T47D (cell line): Measurements from ENCODE around the gene IMP3.

Source experiments
- DNase-seq, 2 experiments: peaks; one replicate each; pipeline versions ENCODE4 v3.0.0 to v3.0.0-alpha.2; 2011 to 2012; ENCODE audit warnings: low read depth in 1 of 2, low spot score in 1 of 2
- JUND ChIP-seq: IDR thresholded peaks from 2 replicates; pipeline ENCODE4 v1.6.1; 2012; ENCODE audit warnings: low read depth
- in situ Hi-C: cut with HindIII; loops from 2 replicates; pipeline ENCODE4 v1.10.0; 2016; ENCODE audit warnings: low sequenced_read_pairs, low pct_unique_long_range_greater_than_20kb

IMP3 gene

GRCh38 chr15:75651810-75652543 lies 12.0 kb upstream of the IMP3 start:
- in situ Hi-C loops = no loop called here
- peak; percentile 48 to 66 for DNase-seq
- no peak for TF ChIP-seq JUND

GRCh38 chr15:75650908-75651809 lies 11.1 kb upstream of the IMP3 start:
- in situ Hi-C loops = no loop called here
- DNase-seq = no peak
- TF ChIP-seq JUND = no peak

GRCh38 chr15:75649848-75650247 lies 9.8 kb upstream of the IMP3 start:
- in situ Hi-C loops = no loop called here
- no peak for TF ChIP-seq JUND
- DNase-seq = no peak

GRCh38 chr15:75649045-75649761 lies 9.2 kb upstream of the IMP3 start:
- TF ChIP-seq JUND = no peak
- no peak for DNase-seq
- in situ Hi-C loops = no loop called here

- in situ Hi-C loops = no loop called here
- TF ChIP-seq JUND = no peak
- DNase-seq = peak; percentile 35 to 49
Observed at GRCh38 chr15:75648156-75649000, 8.4 kb upstream of the IMP3 start.

GRCh38 chr15:75647370-75648155 lies 7.5 kb upstream of the IMP3 start, which contains the start of gene SNX33:
Gene SNX33, plus strand, starts transcription at chr15:75647912. Its CDS starts 1,191 bp downstream, at chr15:75649103.
- no peak for TF ChIP-seq JUND
- in situ Hi-C loops = no loop called here
- DNase-seq = peak; percentile 84 to 86

GRCh38 chr15:75646944-75647364 lies 6.9 kb upstream of the IMP3 start:
- DNase-seq = no peak
- in situ Hi-C loops = no loop called here
- TF ChIP-seq JUND = no peak

- TF ChIP-seq JUND = no peak
- in situ Hi-C loops = no loop called here
- DNase-seq = peak in 1 of 2 experiments; percentile 57
Observed at GRCh38 chr15:75646112-75646943, 6.3 kb upstream of the IMP3 start.

GRCh38 chr15:75644376-75644775 lies 4.4 kb upstream of the IMP3 start:
- no peak for TF ChIP-seq JUND
- DNase-seq = no peak
- in situ Hi-C loops = no loop called here

GRCh38 chr15:75641603-75642002 lies 1.6 kb upstream of the IMP3 start:
- no peak for DNase-seq
- in situ Hi-C loops = no loop called here
- no peak for TF ChIP-seq JUND
